MM.1S (cell line): ENCODE results near the gene PIWIL1.

Experiments used
- CTCF ChIP-seq: fragments of 300-600 bp; sonication (generic); IDR thresholded peaks from 2 replicates; pipeline ENCODE4 v1.5.1; 2016; ENCODE audit warnings: antibody characterized with exemption, low read length, mixed read lengths
- EZH2 ChIP-seq: fragments of 300-600 bp; sonication (generic); optimal IDR thresholded peaks from 2 replicates; pipeline ENCODE3; 2017; ENCODE audit warnings: low read depth, mild to moderate bottlenecking, antibody characterized with exemption, low read length, mixed read lengths

- TF ChIP-seq CTCF (no peak), EZH2 (no peak)
These were observed 21.4 kb upstream of the PIWIL1 start for GRCh38 chr12:130316251-130316650.
